OCI-LY3 (cell line): ENCODE results near the gene C20orf96.

Experiments
- H2AFZ ChIP-seq: fragments of 200-600, 300-600 bp; shearing (Covaris generic); 2 replicates; pipeline ENCODE4 v1.6.0; 2014; ENCODE audit warnings: antibody characterized with exemption, low read depth, low read length
- H3K27ac ChIP-seq: fragments of 200-600, 300-600 bp; sonication (generic); 2 replicates; pipeline ENCODE4 v1.5.1; 2014; ENCODE audit warnings: mild to moderate bottlenecking, low read length, moderate library complexity, mixed read lengths
- H3K27me3 ChIP-seq: fragments of 200-600, 300-600 bp; sonication (generic); 2 replicates; pipeline ENCODE4 v1.6.1; 2014; ENCODE audit warnings: low read depth, low read length, mixed read lengths
- H3K36me3 ChIP-seq: fragments of 200-600, 300-600 bp; sonication (generic); replicated peaks from 2 replicates; pipeline ENCODE3; 2014; ENCODE audit warnings: low read depth, low read length, mixed read lengths
- H3K4me1 ChIP-seq: fragments of 300-600, 200-600 bp; sonication (generic); 2 replicates; pipeline ENCODE4 v1.6.1; 2014; ENCODE audit warnings: low read length, mixed read lengths
- H3K4me2 ChIP-seq: fragments of 200-600, 300-600 bp; sonication (generic); 2 replicates; pipeline ENCODE4 v1.6.1; 2014; ENCODE audit warnings: low read length, mixed read lengths
- H3K4me3 ChIP-seq: fragments of 300-600, 200-600 bp; sonication (generic); 2 replicates; pipeline ENCODE4 v1.5.1; 2014; ENCODE audit warnings: antibody characterized with exemption, mild to moderate bottlenecking, low read length, moderate library complexity
- H3K79me2 ChIP-seq: fragments of 300-600, 200-600 bp; shearing (Covaris generic); 2 replicates; pipeline ENCODE4 v1.6.1; 2014; ENCODE audit warnings: mild to moderate bottlenecking, low read length, mixed read lengths
- H3K9ac ChIP-seq: fragments of 300-600, 200-600 bp; shearing (Covaris generic); 2 replicates; pipeline ENCODE4 v1.6.0; 2014; ENCODE audit warnings: mild to moderate bottlenecking, low read length, moderate library complexity
- H3K9me3 ChIP-seq: fragments of 200-600, 300-600 bp; shearing (Covaris generic); 2 replicates; pipeline ENCODE4 v1.6.1; 2014; ENCODE audit warnings: low read length, mixed read lengths; ENCODE audit not compliant: insufficient read depth
- H4K20me1 ChIP-seq: fragments of 200-600, 300-600 bp; sonication (generic); 2 replicates; pipeline ENCODE4 v1.6.1; 2016; ENCODE audit warnings: low read length, mixed read lengths; ENCODE audit not compliant: insufficient read depth
- CTCF ChIP-seq: fragments of 200-600, 300-600 bp; sonication (generic); IDR thresholded peaks from 2 replicates; pipeline ENCODE4 v1.5.1; 2014; ENCODE audit warnings: antibody characterized with exemption, low read length, low read depth
- EZH2phosphoT487 ChIP-seq: fragments of 200-600 bp; shearing (Covaris generic); IDR thresholded peaks from 2 replicates; pipeline ENCODE4 v1.6.1; 2018; ENCODE audit warnings: antibody characterized with exemption, mixed run types, low read depth

Gene C20orf96

GRCh38 chr20:313948-314347 lies 23.4 kb upstream of the C20orf96 start:
- Histone ChIP-seq H3K4me2 (no peak overlapping the region), H3K27ac (no peak overlapping the region)

GRCh38 chr20:313402-313801 lies 22.9 kb upstream of the C20orf96 start:
- Histone ChIP-seq H2AFZ (no peak overlapping the region), H3K27me3 (no peaks in the 10 kb centered on the region), H3K9me3 (no peaks in the 10 kb centered on the region), H4K20me1 (no peaks in the 10 kb centered on the region), H3K36me3 (peaks cover 6% of the 10 kb centered on the region), H3K27ac (no peak overlapping the region), H3K4me2 (no peak overlapping the region), H3K79me2 (no peaks in the 10 kb centered on the region), H3K4me1 (no peaks in the 10 kb centered on the region; the same call in 1 of the 2 replicates), H3K9ac (no peak overlapping the region), H3K4me3 (no peak overlapping the region)
- TF ChIP-seq CTCF (no peak), EZH2phosphoT487 (no peak)

More at GRCh38 chr20:313948-314347, 23.4 kb upstream of the C20orf96 start:
- Histone ChIP-seq H3K9me3 (no peaks in the 10 kb centered on the region), H3K4me1 (no peaks in the 10 kb centered on the region; the same call in 1 of the 2 replicates), H3K9ac (no peak overlapping the region), H4K20me1 (no peaks in the 10 kb centered on the region), H3K36me3 (peaks cover 6% of the 10 kb centered on the region), H3K4me3 (no peak overlapping the region), H2AFZ (no peak overlapping the region), H3K79me2 (no peaks in the 10 kb centered on the region), H3K27me3 (no peaks in the 10 kb centered on the region)
- no peak for TF ChIP-seq CTCF
- TF ChIP-seq EZH2phosphoT487: no peak

GRCh38 chr20:312866-313265 lies 22.3 kb upstream of the C20orf96 start:
- Histone ChIP-seq H3K9ac (no peak overlapping the region), H3K27ac (no peak overlapping the region), H3K4me2 (no peak overlapping the region), H3K36me3 (peaks cover 6% of the 10 kb centered on the region), H3K9me3 (no peaks in the 10 kb centered on the region), H2AFZ (no peak overlapping the region), H3K79me2 (no peaks in the 10 kb centered on the region), H4K20me1 (no peaks in the 10 kb centered on the region), H3K4me1 (no peaks in the 10 kb centered on the region; the same call in 1 of the 2 replicates), H3K27me3 (no peaks in the 10 kb centered on the region), H3K4me3 (no peak overlapping the region)
- TF ChIP-seq CTCF (no peak), EZH2phosphoT487 (no peak)

GRCh38 chr20:312067-312466 lies 21.5 kb upstream of the C20orf96 start:
- Histone ChIP-seq H3K27ac (no peak overlapping the region), H3K9me3 (no peaks in the 10 kb centered on the region), H3K9ac (no peak overlapping the region), H4K20me1 (no peaks in the 10 kb centered on the region), H2AFZ (no peak overlapping the region), H3K4me2 (no peak overlapping the region), H3K4me1 (no peaks in the 10 kb centered on the region; the same call in 1 of the 2 replicates), H3K27me3 (no peaks in the 10 kb centered on the region), H3K36me3 (peaks cover 4% of the 10 kb centered on the region), H3K79me2 (no peaks in the 10 kb centered on the region), H3K4me3 (no peak overlapping the region)
- TF ChIP-seq EZH2phosphoT487 (no peak), CTCF (no peak)
